Heart right ventricle (tissue), 16 donors: ENCODE results near the gene PHKA2. TPM values are rescaled to one million over a fixed set of nuclear protein-coding genes. Genes with fewer than 3 reads are reported as not detected.
"Not testable (repeated sequence)": the region's sequence is repeated elsewhere in the genome, so short reads cannot be mapped to it uniquely, and the experiment has no call there.

ENCODE experiments used
- ATAC-seq, 8 donors: fragments of 200-7000 bp; cut with Tn5 transposase; one replicate each; pipeline ENCODE4 v1.9.1; 2020; ENCODE audit warnings: mild to moderate bottlenecking in 8 of 8, moderate library complexity in 8 of 8, moderate number of reproducible peaks in 1 of 8
- DNase-seq, 2 donors: peaks; one replicate each; pipeline ENCODE4 v3.0.0-alpha.2; 2020
- H3K27ac ChIP-seq, 10 donors: fragments of 200-600 bp; sonication (generic) in 2 of 10; one replicate each; pipeline versions ENCODE4 v1.5.0 to v1.8.0; 2020 to 2022; ENCODE audit warnings: mild to moderate bottlenecking in 3 of 10
- H3K27me3 ChIP-seq, 7 donors: fragments of 200-600 bp; one replicate each; pipeline ENCODE4 v1.8.0; 2021 to 2022; ENCODE audit warnings: mild to moderate bottlenecking in 2 of 7
- H3K36me3 ChIP-seq, 9 donors: fragments of 200-600 bp; sonication (generic) in 1 of 9; one replicate each; pipeline versions ENCODE4 v1.5.0 to v1.8.0; 2020 to 2022; ENCODE audit warnings: mild to moderate bottlenecking in 2 of 9
- H3K4me1 ChIP-seq, 9 donors: fragments of 200-600 bp; sonication (generic) in 1 of 9; one replicate each; pipeline versions ENCODE4 v1.5.0 to v1.8.0; 2020 to 2022; ENCODE audit warnings: mild to moderate bottlenecking in 4 of 9
- H3K4me3 ChIP-seq, 10 donors: fragments of 200-600 bp; sonication (generic) in 2 of 10; one replicate each; pipeline versions ENCODE4 v1.5.0 to v1.8.0; 2020 to 2022; ENCODE audit warnings: mild to moderate bottlenecking in 7 of 10, moderate library complexity in 2 of 10
- H3K9me3 ChIP-seq, 11 donors: fragments of 200-600 bp in 10 of 11; sonication (generic) in 2 of 11; one replicate each; pipeline versions ENCODE4 v1.5.0 to v1.8.0; 2013 to 2022; ENCODE audit warnings: mild to moderate bottlenecking in 2 of 11, control low read depth in 1 of 11, moderate library complexity in 1 of 11
- CTCF ChIP-seq, 9 donors: fragments of 200-600 bp; sonication (generic) in 2 of 9; IDR thresholded peaks; one replicate each; pipeline versions ENCODE4 v1.5.0 to v1.8.0; 2021 to 2022; ENCODE audit warnings: antibody characterized with exemption in 9 of 9, mild to moderate bottlenecking in 5 of 9, moderate library complexity in 1 of 9
- WGBS, 2 donors: extraction: QIAGEN DNeasy Blood & Tissue Kit; methylation state at CpG; one replicate each; pipeline ENCODE4 v1.1.7; 2013; ENCODE audit warnings: inconsistent platforms in 1 of 2; 5-methylcytosine and 5-hydroxymethylcytosine counted together
- intact Hi-C, 10 donors: fragments of 100-400 bp; cut with DNase I; formaldehyde crosslinking; loops; one replicate each; pipeline versions ENCODE4 v1.11.1 to v1.14.2; 2022
- polyA plus RNA-seq, 2 donors: library from polyadenylated mRNA; stranded (reverse); fragments of 200-250 nt; gene quantifications; one replicate each; pipeline ENCODE4 v1.2.3, GENCODE V29; 2013
- total RNA-seq, 10 donors: library from RNA; stranded (reverse); fragmentation: NEBNext Ultra II Directional in 3 of 10; extraction: Animal tissue kit (Norgen Biotek cat#: 25700) in 3 of 10; gene quantifications; one replicate each; pipeline versions ENCODE4 v1.2.1 to v1.2.4, GENCODE V29; 2021 to 2023
- donor health status: Arrhythmogenic right ventricular cardiomyopathy.
- donor health status: ischemic (EF 13 %, LVEDD 7.1; RV severe dilation, severe dysfunction).
- donor health status: healthy with polysubstance abuse.
- donor health status: DM: no; HTN: yes; CAD: no.
- donor health status: DM: no; HTN: no; CAD: no.
- donor health status: ischemic (EF 25% LVEDD 6.9; RV normal size, moderate dysfunction).
- donor health status: ischemic (EF 25% LVEDD 5.7; RV mildly dilated, moderate dysfunction).
- donor health status: healthy.
- donor health status: DM: yes; HTN: yes; CAD: no.
- donor health status: Ischemic cardiomyopathy.
- donor health status: ischemic (EF 35%, LVEDD 5.7; RV mildly dilated, moderate dysfunction).
- donor health status: nonischemic (EF 11% LVEDD 7.7; RV severe dilation, severe dysfunction).
- donor health status: DM: yes; HTN: yes; CAD: no.
- donor health status: PGD.
- donor health status: ischemic (EF 29% LVEDD 5.4; RV normal size, mild dysfunction).
- donor health status: nonischemic (EF 23%, LVEDD 6.1; RV moderate dilation, normal function).

Gene PHKA2
- total and polyA plus RNA-seq, 12 donors = 15.6 to 61.1 (median 25.3) TPM

- Histone ChIP-seq H3K27ac (peak overlapping the region; percentile 75 to 97 (median 92)), H3K27me3 (peaks cover 0 to 27% (median 0%) of the 10 kb centered on the region in 7 donors), H3K4me1 (peaks cover 0 to 22% (median 4%) of the 10 kb centered on the region in 9 donors), H3K9me3 (no peaks in the 10 kb centered on the region), H3K36me3 (peaks cover 0 to 8% (median 0%) of the 10 kb centered on the region in 9 donors), H3K4me3 (peak overlapping the region; percentile 56 to 94 (median 76))
- 0 to 1% methylated on average over 25 to 57 of the region's 71 CpGs for WGBS, 2 donors
- peak; percentile 93 to 98 (median 96) for ATAC-seq
- intact Hi-C loops = loop anchor here in 1 of 10 donors (5.0 kb wide), 1 partner anchor 97 kb away; no protein-coding TSS in a partner anchor
- peak; percentile 25 to 63 (median 51) for TF ChIP-seq CTCF (IDR thresholded peaks at IDR 0.05)
- DNase-seq = peak; percentile 76 to 82
These were observed 669 bp upstream of the PHKA2 start for GRCh38 chrX:18984381-18985185.

DNA sequence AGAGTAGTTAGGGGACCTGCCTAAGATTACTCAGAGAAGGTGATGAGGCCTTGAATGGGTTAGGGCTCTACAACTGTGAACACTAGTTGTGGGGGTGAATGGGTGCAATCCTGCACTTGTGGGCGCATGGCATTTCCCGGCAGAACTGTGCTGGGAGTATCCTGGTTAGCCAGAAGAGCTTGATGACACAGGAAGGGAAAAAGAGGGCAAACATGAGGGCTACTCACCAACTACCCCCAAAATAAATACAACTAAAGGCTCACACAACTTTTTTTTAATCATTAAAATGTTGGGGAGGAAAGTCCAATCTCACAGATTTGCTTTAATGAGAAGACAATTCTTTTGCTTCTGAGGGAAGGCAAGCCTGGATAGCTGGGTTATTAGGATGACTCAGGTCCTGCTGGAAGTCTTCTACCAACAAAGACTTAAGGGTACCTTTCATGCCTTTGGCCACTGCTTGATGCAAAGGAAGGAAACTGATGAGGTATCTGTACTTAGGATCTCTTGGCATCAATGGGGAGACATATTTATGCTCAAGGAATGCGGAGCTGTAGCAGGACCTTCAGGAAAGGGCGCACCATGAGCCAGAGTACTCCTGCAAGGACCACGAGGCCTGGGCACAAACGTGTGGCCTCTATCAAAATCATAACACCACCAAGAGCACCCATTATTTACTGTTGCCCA, 2.6 kb downstream of the PHKA2 start:
- no peaks in the 10 kb centered on the region for H3K9me3 ChIP-seq
- 62 to 73% methylated on average over 6 of the region's 6 CpGs for WGBS, 2 donors
- no peak overlapping the region for H3K4me3 ChIP-seq
- no peak for TF ChIP-seq CTCF (IDR thresholded peaks at IDR 0.05)
- ATAC-seq = no peak
- peaks cover 0 to 22% (median 4%) of the 10 kb centered on the region in 9 donors for H3K4me1 ChIP-seq
- intact Hi-C loops = loop anchor here in 1 of 10 donors (5.0 kb wide), 1 partner anchor 94 kb away; no protein-coding TSS in a partner anchor
- no peaks in the 10 kb centered on the region for H3K36me3 ChIP-seq
- H3K27me3 ChIP-seq = peaks cover 0 to 27% (median 0%) of the 10 kb centered on the region in 7 donors
- peak overlapping the region in 2 of 10 donors; percentile 22 to 50 for H3K27ac ChIP-seq
- DNase-seq = no peak

DNA sequence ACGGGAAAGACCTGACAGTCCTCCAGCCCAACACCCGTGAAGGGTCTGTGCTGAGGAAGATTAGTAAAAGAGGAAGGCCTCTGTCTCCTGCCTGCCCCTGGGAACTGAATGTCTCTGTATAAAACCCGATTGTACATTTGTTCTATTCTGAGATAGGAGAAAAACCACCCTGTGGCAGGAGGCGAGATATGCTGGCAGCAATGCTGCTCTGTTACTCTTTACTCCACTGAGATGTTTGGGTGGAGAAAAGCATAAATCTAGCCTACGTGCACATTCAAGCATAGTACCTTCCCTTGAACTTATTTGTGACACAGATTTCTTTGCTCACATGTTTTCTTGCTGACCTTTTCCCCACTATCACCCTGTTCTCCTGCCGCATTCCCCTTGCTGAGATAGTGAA, 3.7 kb downstream of the PHKA2 start:
- H3K27me3 ChIP-seq = peaks cover 0 to 21% (median 0%) of the 10 kb centered on the region in 7 donors
- 20 to 42% methylated on average over 6 of the region's 6 CpGs for WGBS, 2 donors

DNA sequence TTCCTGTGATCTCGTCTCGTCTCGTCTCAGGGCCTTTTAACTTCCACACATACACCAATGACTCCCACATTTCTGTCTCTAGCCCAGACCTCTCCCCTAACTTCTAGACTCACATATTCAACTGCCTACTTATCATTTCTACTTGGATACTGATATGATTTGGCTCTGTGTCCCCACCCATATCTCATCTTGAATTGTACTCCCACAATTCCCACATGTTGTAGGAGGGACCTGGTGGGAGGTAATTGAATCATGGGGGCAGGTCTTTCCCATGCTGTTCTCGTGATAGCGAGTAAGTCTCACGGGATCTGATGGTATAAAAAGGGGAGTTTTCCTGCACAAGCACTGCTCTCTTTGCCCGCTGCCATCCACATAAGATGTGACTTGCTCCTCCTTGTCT, 8.9 kb downstream of the PHKA2 start:
- H3K4me1 ChIP-seq = peaks cover 0 to 10% (median 0%) of the 10 kb centered on the region in 9 donors
- no peak overlapping the region for H3K27ac ChIP-seq
- no peak for TF ChIP-seq CTCF (IDR thresholded peaks at IDR 0.05)
- no peaks in the 10 kb centered on the region for H3K36me3 ChIP-seq
- intact Hi-C loops = no loop called here
- DNase-seq = no peak
- no peak for ATAC-seq
- WGBS, 2 donors = 92 to 93% methylated on average over 7 of the region's 7 CpGs
- no peak overlapping the region for H3K4me3 ChIP-seq
- no peaks in the 10 kb centered on the region for H3K9me3 ChIP-seq
- H3K27me3 ChIP-seq = no peaks in the 10 kb centered on the region

More for the DNA sequence above, 3.7 kb downstream of the PHKA2 start:
- not testable (repeated sequence) for H3K9me3 ChIP-seq, ATAC-seq, H3K4me3 ChIP-seq, DNase-seq, H3K36me3 ChIP-seq
- H3K4me1 ChIP-seq = peaks cover 0 to 15% (median 1%) of the 10 kb centered on the region in 9 donors
- H3K27ac ChIP-seq = peak overlapping the region in 8 of 10 donors; percentile 22 to 65 (median 42)
- intact Hi-C loops = loop anchor here in 1 of 10 donors (5.0 kb wide), 1 partner anchor 93 kb away; no protein-coding TSS in a partner anchor
